Osteocyte (in vitro differentiated cells): Measurements from ENCODE around the gene GABRG3. TPM values are rescaled to one million over a fixed set of nuclear protein-coding genes. Genes with fewer than 3 reads are reported as not detected.
"Not testable (repeated sequence)": the region's sequence is repeated elsewhere in the genome, so short reads cannot be mapped to it uniquely, and the experiment has no call there.

Experiments
- DNase-seq: peaks from one replicate; pipeline ENCODE4 v3.0.0; 2021; ENCODE audit warnings: mixed read lengths; ENCODE audit not compliant: unreplicated experiment; ENCODE audit errors: extremely low spot score
- H3K27ac Mint-ChIP-seq: one replicate; pipeline ENCODE4 v1.8.0; 2021; ENCODE audit warnings: mild to moderate bottlenecking, mixed read lengths; ENCODE audit not compliant: unreplicated experiment
- H3K27me3 Mint-ChIP-seq: one replicate; pipeline ENCODE4 v1.8.0; 2021; ENCODE audit warnings: mixed read lengths; ENCODE audit not compliant: unreplicated experiment
- H3K36me3 Mint-ChIP-seq: one replicate; pipeline ENCODE4 v1.8.0; 2021; ENCODE audit warnings: mixed read lengths; ENCODE audit not compliant: unreplicated experiment
- H3K4me1 Mint-ChIP-seq: one replicate; pipeline ENCODE4 v1.8.0; 2021; ENCODE audit warnings: mixed read lengths; ENCODE audit not compliant: unreplicated experiment
- H3K4me3 Mint-ChIP-seq: one replicate; pipeline ENCODE4 v1.8.0; 2021; ENCODE audit warnings: mild to moderate bottlenecking, moderate library complexity, mixed read lengths; ENCODE audit not compliant: unreplicated experiment
- H3K9me3 Mint-ChIP-seq: one replicate; pipeline ENCODE4 v1.8.0; 2021; ENCODE audit warnings: mixed read lengths; ENCODE audit not compliant: unreplicated experiment
- CTCF ChIP-seq: fragments of 200-600 bp; sonication (generic); IDR thresholded peaks from 2 replicates; pipeline ENCODE4 v1.5.0; 2021; ENCODE audit warnings: antibody characterized with exemption, mild to moderate bottlenecking, moderate library complexity
- total RNA-seq: library from RNA; stranded (reverse); gene quantifications from 2 replicates; pipeline ENCODE4 v1.2.1, GENCODE V29; 2021

GABRG3 gene
- total RNA-seq, 1 donor from 2014 or later: 0.19 TPM

GRCh38 chr15:27365456-27365855 lies 394.5 kb downstream of the GABRG3 start:
- Mint-ChIP-seq H3K9me3 (no peaks in the 10 kb centered on the region), H3K36me3 (no peaks in the 10 kb centered on the region), H3K4me1 (no peaks in the 10 kb centered on the region), H3K27ac (no peak overlapping the region), H3K4me3 (no peak overlapping the region), H3K27me3 (peaks cover 3% of the 10 kb centered on the region)
- no peak for DNase-seq
- no peak for TF ChIP-seq CTCF

- H3K4me3 Mint-ChIP-seq, H3K27ac Mint-ChIP-seq, H3K36me3 Mint-ChIP-seq, H3K9me3 Mint-ChIP-seq, DNase-seq, H3K4me1 Mint-ChIP-seq, H3K27me3 Mint-ChIP-seq: not testable (repeated sequence)
Measured at GRCh38 chr15:27377391-27377790, 406.4 kb downstream of the GABRG3 start.

GRCh38 chr15:27382361-27383025 lies 411.5 kb downstream of the GABRG3 start:
- H3K4me1 Mint-ChIP-seq: peaks cover 2% of the 10 kb centered on the region
- peaks cover 4% of the 10 kb centered on the region for H3K27me3 Mint-ChIP-seq
- peaks cover 12% of the 10 kb centered on the region for H3K9me3 Mint-ChIP-seq
- no peak overlapping the region for H3K4me3 Mint-ChIP-seq
- H3K36me3 Mint-ChIP-seq: no peaks in the 10 kb centered on the region
- no peak for TF ChIP-seq CTCF
- H3K27ac Mint-ChIP-seq: no peak overlapping the region
- DNase-seq: no peak

GRCh38 chr15:27383726-27384125 lies 412.7 kb downstream of the GABRG3 start:
- no peak for TF ChIP-seq CTCF
- no peak for DNase-seq
- peaks cover 2% of the 10 kb centered on the region for H3K4me1 Mint-ChIP-seq

GRCh38 chr15:27392163-27392562 lies 421.2 kb downstream of the GABRG3 start:
- no peaks in the 10 kb centered on the region for H3K36me3 Mint-ChIP-seq
- no peaks in the 10 kb centered on the region for H3K4me1 Mint-ChIP-seq
- H3K27ac Mint-ChIP-seq: no peak overlapping the region
- TF ChIP-seq CTCF: no peak
- H3K9me3 Mint-ChIP-seq: peaks cover 11% of the 10 kb centered on the region
- peaks cover 2% of the 10 kb centered on the region for H3K27me3 Mint-ChIP-seq
- no peak overlapping the region for H3K4me3 Mint-ChIP-seq
- DNase-seq: no peak

More at GRCh38 chr15:27383726-27384125, 412.7 kb downstream of the GABRG3 start:
- no peak overlapping the region for H3K27ac Mint-ChIP-seq
- H3K4me3 Mint-ChIP-seq: no peak overlapping the region
- H3K9me3 Mint-ChIP-seq: peaks cover 12% of the 10 kb centered on the region
- H3K27me3 Mint-ChIP-seq: peaks cover 4% of the 10 kb centered on the region
- no peaks in the 10 kb centered on the region for H3K36me3 Mint-ChIP-seq
